T-helper 1 cell treated with Interleukin-12 subunit alpha and Interleukin-12 subunit beta and Interleukin-4 antibody, amounts not matched to agents 30 ng/mL and 1 ng/mL, for 36 hours (primary cell): ENCODE results near the gene EPHA2. TPM values are rescaled to one million over a fixed set of nuclear protein-coding genes. Genes with fewer than 3 reads are reported as not detected.
"Not testable (repeated sequence)": the region's sequence is repeated elsewhere in the genome, so short reads cannot be mapped to it uniquely, and the experiment has no call there.

Source experiments
- intact Hi-C: fragments of 100-400 bp; cut with micrococcal nuclease; formaldehyde crosslinking; loops from one replicate; pipeline ENCODE4 v1.15.1; 2024
- total RNA-seq: library from RNA; stranded (reverse); gene quantifications from 2 replicates; pipeline ENCODE4 v1.2.3, GENCODE V29; 2022

EPHA2 gene
- total RNA-seq, 1 donor from 2014 or later: not detected

DNA sequence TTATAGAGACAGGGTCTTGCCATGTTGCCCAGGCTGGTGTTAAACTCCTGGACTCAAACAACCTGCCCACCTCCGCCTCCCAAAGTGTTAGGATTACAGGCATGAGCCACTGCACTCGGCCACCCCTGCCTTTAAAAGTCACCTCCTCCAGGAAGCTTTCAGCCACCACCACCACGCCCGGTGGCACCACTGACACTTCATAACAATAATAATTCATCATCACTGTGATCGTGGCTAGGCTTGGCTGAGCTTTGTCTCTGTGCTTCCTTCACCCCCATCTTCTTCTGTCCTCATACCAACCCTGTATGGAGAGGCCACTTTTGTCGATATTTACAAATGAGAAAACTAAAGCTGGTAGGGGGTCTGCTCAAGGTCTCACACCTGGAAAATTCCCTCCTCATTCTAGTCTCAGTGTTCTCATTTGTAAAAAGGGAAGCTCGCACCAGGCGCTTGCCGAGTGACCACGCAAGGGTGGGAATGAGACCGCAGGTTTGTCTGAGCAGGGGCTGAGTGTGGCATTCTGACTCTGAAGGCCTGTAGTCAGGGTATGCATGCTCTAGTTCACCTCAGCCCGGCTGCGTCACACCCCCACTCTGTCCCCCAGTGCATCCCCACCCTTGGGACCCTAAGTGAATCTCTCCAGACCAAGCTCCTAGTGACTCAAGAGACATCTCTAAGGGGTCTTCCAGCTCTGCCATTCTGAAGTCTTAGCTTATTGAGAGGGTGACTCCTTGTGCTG, 12.9 kb upstream of the EPHA2 start:
- intact Hi-C loops: no loop called here

DNA sequence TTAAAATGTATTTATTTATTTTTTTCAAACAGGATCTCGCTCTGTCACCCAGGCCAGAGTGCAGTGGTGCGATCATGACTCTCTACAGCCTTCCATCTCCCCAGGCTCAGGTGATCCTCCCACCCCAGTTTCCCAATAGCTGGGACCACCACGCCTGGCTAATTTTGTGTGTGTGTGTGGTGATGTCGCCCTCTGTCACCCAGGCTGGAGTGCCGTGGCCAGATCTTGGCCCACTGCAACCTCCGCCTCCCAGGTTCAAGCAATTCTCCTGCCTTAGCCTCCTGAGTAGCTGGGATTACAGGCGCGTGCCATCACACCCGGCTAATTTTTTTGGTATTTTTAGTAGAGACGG, 12.3 kb upstream of the EPHA2 start:
- intact Hi-C loops: not testable (repeated sequence)

DNA sequence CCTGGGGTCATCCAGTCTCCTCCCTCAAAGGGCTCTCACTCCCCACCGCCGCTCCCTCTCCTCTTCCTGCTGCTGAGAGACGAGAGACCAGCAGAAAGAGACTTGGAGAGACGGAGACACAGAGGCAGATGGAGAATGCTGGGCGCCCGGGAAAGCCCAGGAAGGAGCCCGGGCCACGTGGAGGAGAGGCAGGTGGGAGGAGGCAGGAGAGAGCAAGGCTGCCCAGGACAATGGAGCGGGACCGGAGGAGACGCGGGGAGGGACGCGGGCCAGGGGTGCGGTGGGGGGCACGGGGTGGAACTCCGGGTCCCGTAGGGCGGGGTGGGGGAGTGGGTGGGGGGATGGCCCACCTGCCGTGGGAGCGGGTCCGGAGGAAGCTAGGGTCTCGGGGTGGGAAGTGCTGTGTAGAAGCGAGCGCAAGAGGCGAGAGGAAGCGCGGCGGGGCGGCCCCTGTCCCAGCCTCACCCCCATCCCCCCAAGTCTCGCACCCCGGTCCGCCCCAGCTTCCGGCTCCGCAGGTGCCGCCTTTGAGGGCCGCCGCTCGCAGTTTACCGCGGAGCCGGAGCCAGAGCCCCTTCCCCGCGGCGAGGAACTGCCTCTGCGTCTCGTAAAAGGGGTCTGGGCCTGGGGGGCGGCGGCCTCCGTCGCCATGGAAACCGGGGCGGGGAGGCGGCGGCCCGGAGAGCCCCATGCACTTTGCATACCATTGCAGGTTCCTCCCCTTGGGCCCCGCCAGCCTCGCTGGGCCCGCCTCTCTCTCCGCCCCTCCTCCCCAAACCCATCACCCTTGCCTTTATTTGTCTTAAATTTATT, 11.7 kb upstream of the EPHA2 start:
- intact Hi-C loops: no loop called here

DNA sequence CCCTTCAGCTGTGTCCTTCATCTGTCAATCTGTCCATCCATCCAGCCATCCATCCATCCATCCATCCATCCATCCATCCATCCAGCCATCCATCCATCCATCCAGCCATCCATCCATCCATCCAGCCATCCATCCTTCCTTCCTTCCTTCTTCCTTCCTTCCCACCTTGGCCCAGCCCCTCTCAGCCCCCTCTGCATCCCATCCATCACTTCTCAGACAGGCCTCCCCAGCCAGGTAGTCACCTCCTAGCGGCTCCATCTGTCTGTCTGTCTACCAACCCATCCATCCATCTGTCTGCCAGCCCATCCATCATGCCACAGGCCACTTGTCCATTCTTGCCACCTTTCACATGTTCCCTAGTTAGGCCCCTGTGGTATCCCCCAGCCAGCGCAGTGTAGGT, 10.2 kb upstream of the EPHA2 start:
- intact Hi-C loops: no loop called here

DNA sequence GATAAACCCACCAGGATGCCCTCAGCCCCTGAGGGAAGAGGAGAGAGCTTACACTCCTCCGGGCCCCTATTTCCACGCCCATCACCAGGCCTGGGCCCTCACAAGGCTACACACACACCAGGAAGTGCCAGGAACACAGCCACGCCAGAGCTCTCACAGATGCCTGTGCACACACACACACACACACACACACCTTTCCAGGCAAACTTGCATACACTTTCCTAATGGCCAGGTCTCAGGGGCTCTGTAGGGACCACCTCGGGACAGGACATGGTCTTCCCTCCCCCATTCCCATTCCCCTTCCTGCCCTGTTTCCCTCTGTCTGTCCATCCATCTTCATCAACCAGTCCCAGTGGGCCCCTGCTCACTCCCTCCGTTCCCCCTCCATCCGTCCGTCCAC, 9.7 kb upstream of the EPHA2 start:
- intact Hi-C loops: no loop called here

DNA sequence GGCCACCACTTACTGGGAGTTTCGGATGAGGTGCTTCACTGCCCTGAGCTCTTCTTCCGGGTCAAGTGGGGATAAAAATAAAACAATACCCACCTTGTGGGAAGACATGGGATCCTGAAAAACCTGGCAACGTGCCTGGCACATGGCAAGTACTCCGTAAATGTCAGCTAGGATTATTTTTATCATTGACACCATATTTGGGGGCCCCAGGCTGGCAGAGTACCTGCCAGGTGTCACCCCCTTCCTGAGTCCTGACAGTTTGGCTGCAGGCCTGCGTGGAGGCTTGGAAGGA, 9.2 kb upstream of the EPHA2 start:
- intact Hi-C loops: no loop called here

DNA sequence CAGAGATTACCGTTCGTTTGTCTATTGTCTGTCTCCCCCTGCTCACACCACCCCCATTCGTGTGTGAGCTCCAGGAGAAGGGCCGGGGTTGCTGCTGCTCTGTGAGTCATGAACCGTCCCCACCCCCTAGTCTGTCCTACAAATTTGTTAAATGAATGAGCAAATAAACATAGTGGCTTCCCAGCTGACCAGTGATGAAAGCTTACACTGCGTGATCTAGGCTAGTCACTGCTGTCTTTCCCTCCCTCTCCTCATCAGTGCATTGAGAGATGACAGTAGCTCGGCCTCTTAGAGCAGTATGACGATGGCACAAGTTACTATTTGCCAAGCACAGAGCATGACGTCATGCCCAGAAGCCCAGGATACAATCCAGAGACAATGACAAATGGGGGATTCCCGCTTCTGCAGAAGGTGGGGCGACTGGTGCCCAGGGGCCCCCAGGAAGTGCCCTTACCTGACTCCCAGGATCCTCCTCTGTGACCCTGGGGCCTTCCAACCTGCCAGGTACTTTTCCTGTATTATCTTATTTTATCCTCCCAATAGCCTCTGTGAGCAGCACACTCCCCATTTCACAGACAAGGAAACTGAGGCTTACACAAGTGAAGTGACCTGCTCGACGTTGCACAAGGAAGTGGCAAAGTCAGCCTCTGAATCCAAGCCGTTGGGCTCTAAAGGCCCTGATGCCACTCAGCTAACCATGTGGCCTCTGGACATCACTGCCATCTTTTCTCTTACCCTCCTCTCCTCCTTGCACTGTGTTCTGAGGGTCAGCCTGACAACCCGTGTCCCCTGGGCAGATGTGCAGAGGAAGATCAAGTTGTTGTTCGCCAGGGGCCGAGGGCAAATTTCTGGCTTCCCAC, 8.6 kb upstream of the EPHA2 start:
- intact Hi-C loops: no loop called here

DNA sequence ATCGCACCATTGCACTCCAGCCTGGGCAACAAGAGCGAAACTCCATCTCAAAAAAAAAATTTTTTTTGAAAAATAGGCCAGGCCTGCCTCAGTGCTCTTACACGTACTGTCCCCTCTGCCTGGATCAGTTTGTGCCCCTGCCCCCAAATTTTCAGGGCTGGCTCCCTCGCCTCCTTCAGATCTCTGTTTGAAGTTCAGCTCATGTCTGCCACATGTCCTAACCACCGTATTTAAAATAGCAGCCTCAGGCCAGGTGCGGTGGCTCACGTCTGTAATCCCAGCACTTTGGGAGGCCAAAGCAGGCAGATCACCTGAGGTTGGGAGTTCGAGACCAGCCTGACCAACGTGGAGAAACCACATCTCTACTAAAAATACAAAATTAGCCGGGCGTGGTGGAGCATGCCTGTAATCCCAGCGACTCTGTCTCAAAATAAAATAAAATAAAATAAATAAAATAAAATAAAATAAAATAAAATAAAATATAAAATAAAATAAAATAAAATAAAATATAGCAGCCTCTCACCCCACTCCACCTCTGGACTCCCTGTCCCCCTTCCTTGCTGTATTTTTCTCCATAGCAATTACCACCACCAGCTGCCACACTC, 7.8 kb upstream of the EPHA2 start:
- intact Hi-C loops: loop anchor here (2.0 kb wide), 2 partner anchors 43 to 53 kb away; no protein-coding TSS in a partner anchor

DNA sequence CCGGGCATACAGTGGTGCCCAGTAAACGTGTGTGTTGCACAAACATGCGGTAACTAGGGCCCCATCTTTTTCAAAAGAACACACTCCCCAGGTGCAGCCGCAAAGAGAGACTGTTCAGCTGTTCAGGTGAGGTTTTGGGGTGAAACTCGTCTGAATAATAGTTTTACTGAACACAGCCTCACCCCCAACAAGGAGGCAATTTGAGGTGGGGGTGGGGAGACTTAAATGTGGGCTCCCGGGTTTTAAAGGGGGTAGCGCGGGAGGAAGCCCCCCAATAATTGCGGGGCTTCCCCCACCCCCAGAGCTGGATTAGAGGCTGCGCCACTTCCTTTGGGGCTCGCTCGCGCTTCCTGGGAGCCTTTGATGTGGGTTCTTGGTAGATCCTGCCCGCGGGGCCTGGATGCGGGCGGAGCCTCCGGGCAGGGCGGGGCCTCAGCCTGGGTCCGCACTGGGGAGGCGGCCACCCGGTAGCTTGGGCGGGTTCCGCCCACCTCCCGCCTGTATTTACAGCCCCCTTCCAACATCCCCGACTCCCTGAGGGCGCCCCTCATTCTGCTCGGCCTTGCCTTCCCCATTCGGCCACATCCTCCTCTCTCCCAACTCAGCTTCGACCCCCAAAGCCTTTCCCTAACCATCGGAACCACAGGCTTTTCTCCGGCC, 6.4 kb upstream of the EPHA2 start:
- intact Hi-C loops: loop anchor here (2.0 kb wide), 2 partner anchors 45 to 55 kb away; no protein-coding TSS in a partner anchor

DNA sequence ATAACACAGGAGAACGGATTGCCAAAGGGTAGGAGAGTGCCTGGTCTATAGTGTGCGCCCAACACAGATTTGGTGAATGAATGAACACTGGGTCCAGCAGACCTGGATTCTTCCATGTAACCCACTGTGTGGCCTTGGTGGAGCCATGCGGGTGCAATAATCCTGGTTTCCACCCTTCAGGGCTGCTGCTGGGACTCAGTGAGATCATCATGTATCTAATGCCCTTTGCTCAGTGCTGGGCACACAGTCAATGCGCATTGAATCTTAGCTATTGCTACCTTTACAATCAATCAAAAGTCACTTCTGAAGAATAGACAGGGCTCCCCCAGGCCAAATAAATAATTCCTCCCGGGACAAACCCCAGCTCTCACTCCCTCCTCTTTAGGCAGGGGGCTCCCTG, 5.8 kb upstream of the EPHA2 start:
- intact Hi-C loops: loop anchor here (2.0 kb wide), 2 partner anchors 45 to 55 kb away; no protein-coding TSS in a partner anchor

DNA sequence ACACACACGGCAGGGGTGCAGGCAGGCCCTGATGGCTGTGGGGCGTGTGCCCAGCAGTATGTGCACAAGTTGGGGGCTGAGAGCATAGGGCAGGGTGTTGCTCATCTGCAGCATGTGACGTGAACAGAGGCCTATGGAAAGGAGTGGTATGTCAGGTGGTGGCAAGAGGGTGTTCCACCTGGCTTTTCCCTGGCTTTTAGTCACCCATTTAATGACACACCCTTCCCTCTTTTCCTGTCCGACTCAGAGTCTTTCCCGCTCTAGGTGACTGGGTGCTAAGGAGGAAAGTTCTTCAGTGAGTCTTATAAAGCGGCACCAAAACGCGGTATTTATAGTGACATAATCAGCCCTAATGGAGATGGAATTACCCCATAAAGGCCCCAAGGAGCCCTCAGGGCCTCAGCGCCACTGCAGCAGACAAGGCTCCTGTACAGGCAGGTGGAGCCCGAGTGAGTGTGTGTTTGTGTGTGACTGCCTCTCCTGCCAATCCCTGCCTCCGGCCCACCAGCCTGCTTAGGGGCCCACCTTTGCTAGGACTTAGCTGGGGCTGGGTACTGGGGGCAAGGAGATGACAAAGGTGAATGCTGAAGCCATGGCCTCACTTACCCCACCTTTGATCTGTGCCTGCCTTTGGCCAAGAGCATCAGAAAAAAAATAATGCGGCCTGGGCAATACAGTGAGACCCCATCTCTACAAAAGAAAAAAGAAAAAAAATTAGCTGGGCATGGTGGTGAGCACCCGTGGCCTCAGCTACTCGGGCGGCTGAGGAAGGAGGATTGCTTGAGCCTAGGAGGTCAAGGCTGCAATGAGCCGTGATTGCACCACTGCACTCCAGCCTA, 3.3 kb upstream of the EPHA2 start:
- intact Hi-C loops: no loop called here

DNA sequence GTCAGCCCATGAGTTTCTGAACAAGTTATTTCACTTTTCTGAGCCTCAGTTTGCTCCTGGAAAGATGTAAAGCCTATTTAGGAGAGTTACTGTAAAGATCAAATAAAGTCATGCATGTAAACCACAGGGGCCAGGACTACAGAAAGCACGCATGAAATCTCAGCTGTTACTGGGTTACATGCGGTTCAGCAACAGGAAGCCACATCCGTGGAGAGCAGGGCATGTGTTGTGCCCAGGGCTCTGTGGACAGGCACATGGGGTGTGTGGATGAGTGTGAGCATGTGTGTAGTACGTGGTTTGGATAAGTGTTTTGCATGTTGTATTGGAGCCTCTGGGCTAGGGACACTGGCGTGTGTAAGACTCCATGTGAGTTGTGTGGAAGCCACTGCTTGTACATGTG, 2.2 kb upstream of the EPHA2 start:
- intact Hi-C loops: no loop called here

DNA sequence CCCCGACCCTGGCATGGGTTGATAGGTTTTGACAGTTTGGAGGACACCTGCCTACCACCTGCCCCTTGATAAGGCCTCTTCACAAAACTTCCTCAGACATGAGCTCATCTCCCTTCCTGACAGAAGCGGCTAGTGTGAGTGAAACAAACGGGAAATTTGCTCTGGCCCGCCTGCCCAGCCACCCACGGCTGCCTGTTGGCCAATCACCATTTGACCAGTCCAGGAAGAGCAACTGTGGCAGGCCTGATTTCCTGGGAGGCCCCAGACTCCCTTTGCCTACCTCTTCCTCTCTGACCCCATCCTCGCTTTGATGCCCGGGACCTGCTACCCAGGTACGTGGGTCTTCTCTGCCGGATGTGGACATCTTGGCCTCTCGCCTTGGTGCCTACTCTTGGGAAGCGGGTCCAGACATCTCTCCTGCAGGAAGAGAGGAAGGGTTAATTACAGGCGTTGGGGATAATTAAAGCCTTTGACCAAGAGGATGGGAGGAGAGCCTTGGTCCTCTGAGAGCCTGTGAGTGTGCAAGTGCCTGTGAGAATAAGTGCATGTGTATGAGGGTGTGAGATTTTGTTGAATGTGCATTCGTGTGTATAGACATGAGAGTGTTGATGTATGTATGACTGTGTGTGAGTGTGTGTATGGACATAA, 1.1 kb upstream of the EPHA2 start:
- intact Hi-C loops: no loop called here

DNA sequence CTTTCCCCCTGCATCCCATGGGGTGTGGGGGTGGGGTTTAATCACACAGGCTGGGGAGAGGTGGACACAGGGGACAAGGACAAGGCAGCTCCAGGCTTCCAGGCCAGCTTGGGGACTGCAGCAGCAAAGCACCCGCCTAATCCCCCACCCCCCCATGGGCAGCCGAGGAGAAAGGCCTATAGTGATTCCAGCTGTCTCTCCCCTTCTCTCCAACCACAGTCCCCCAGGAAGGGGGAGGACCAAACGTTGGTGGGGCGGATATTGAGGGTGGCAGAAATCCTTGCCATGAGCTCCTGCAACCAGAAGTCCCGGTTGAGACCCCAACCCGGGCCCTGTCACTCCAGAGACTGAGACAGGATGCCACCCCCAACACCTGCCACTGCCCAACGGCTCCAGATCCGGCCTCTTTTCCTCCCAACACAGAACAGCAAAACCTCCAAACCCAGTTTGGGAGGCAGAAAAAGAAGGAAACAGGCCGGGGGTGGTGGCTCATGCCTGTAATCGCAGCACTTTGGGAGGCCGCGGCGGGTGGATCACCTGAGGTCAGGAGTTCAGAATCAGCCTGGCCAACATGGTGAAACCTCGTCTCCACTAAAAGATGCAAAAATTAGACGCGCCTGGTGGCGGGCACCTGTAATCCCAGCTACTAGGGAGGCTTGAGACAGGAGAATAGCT, 1.7 kb downstream of the EPHA2 start:
- intact Hi-C loops: no loop called here

DNA sequence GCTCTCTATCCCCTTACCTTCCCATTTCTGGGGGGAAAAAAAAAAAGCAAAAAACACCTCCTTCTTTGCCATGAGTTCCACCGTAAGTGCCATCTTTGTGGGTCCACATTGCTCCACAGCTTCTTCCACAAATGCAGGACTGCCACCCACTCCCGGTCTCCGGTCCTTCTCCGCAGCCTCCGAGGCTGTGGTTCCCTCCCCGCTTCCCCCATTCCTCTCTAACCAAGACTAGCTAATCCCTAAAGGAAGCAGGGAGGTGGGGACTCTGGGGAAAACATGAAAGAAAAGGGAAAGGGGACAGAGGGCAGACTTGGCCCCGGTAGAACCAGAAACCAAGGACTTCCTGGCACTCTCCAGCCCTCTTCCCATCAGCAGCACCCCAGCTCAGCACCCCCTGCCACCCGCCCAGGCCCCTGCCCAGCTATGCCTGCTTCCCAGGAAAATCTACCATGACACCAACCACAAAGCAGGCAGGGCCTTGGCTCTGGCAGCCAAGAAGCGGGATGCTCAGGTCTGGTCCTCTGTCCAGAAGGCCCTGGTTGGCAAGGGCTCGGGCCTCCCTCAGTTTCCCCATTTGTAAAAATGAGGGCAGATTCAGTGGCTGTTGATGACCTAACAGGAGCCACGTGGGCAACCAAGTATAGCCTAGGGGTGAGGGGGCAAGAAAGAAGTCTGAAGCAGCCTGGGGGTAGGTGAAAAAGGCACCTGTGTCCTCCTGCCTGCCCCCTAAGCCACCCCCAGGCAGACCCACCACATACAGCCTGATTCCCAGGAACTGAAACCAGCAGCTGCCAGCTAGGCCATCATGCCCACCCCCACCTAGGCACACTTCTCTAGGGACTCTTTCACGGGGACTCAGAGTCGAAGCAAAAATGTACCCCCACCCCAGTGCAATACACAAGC, 2.5 kb downstream of the EPHA2 start:
- intact Hi-C loops: no loop called here

DNA sequence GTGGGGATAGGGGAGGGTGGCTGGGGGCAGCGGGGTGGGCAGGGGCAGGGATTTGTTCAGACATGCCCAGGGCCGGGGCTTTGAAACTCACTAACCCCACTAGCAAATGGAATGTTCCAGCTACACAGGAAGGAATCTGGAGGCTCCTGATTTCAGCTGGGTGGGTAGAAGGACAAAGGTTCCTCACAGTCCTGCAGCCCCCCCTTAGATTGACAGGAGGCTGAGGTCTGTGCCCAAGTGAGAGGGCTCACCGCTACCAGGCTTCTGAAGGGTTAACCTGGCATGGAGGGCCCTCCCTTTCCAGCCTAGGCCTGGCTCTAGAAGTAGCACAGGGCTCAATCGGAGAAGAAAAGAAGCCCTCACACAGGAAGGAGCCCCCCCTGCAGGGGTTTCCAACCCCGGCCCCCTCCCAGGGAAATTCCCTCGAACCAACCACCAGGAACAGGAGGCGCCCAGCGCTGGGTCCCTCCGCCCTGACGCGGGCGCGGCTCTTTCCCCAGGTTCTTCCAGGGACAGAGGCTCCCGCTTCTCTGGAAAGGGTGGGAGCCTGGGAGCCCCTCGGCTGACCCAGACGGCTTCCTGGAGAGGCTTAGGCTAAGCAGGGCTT, 3.3 kb downstream of the EPHA2 start:
- intact Hi-C loops: no loop called here

DNA sequence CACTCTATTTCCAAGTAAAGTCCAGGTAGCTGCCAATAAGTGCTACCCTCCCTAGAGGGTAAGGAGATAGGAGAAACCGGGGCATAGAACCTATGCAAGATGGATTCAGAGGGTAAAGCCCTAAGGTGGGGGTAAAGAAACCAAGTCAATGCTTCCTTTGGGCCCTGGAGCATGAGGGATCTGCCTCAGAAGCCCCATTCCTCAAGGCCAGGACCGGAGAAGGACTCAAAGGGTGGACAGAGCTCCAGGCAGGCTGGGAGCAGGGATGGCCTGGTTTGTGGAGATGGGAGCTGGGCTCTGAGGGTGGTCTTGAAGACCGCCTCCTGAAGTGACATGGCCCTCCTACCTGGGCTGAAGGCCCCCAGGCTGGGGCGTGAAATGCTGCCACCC, 3.9 kb downstream of the EPHA2 start:
- intact Hi-C loops: no loop called here
